KMS-11 (cell line): ENCODE measurements around the gene NELL1.
A peak's percentile ranks its signal among the peaks of the same experiment; 100 is the strongest.

ENCODE experiments used
- H2AFZ ChIP-seq: fragments of 200-600 bp; sonication (generic); 2 replicates; pipeline ENCODE4 v1.6.1; 2016; ENCODE audit warnings: antibody characterized with exemption, mixed run types, low read depth
- H3K27ac ChIP-seq: fragments of 200-600 bp; sonication (generic); 2 replicates; pipeline ENCODE4 v1.6.1; 2016; ENCODE audit warnings: mild to moderate bottlenecking, mixed run types
- H3K27me3 ChIP-seq: fragments of 200-600 bp; sonication (generic); 2 replicates; pipeline ENCODE4 v1.6.1; 2017; ENCODE audit warnings: mild to moderate bottlenecking, low read depth, mixed run types, moderate library complexity; ENCODE audit not compliant: insufficient read depth
- H3K36me3 ChIP-seq: fragments of 200-600 bp; sonication (generic); 2 replicates; pipeline ENCODE4 v1.6.1; 2017; ENCODE audit warnings: mild to moderate bottlenecking, mixed run types; ENCODE audit not compliant: insufficient read depth
- H3K4me1 ChIP-seq: fragments of 200-600 bp; sonication (generic); 2 replicates; pipeline ENCODE4 v1.6.1; 2016; ENCODE audit warnings: mild to moderate bottlenecking, low read depth, mixed run types; ENCODE audit not compliant: poor library complexity, severe bottlenecking
- H3K4me2 ChIP-seq: fragments of 200-600 bp; sonication (generic); 2 replicates; pipeline ENCODE4 v1.7.0; 2016; ENCODE audit warnings: mild to moderate bottlenecking, mixed run types
- H3K4me3 ChIP-seq: fragments of 200-600 bp; sonication (generic); IDR thresholded peaks from 2 replicates; pipeline ENCODE4 v1.6.1; 2017; ENCODE audit warnings: low read depth, low read length, mixed read lengths; ENCODE audit not compliant: insufficient read depth
- H3K79me2 ChIP-seq: fragments of 200-600 bp; sonication (generic); 2 replicates; pipeline ENCODE4 v1.6.1; 2016; ENCODE audit warnings: low read depth, mixed run types; ENCODE audit not compliant: insufficient read depth
- H3K9ac ChIP-seq: fragments of 200-600 bp; sonication (generic); 2 replicates; pipeline ENCODE4 v1.6.1; 2016; ENCODE audit warnings: mild to moderate bottlenecking, mixed run types
- H4K20me1 ChIP-seq: fragments of 200-600 bp; sonication (generic); 2 replicates; pipeline ENCODE4 v1.6.1; 2016; ENCODE audit warnings: mild to moderate bottlenecking, mixed run types; ENCODE audit not compliant: insufficient read depth
- TF ChIP-seq, protein P1 (sequence below): fragments of 200-600 bp; sonication (generic); conservative IDR thresholded peaks from 2 replicates; pipeline ENCODE4 v1.6.1; 2017; ENCODE audit warnings: low read depth, mild to moderate bottlenecking, antibody characterized with exemption, low read length, moderate library complexity, mixed read lengths

NELL1 gene

DNA sequence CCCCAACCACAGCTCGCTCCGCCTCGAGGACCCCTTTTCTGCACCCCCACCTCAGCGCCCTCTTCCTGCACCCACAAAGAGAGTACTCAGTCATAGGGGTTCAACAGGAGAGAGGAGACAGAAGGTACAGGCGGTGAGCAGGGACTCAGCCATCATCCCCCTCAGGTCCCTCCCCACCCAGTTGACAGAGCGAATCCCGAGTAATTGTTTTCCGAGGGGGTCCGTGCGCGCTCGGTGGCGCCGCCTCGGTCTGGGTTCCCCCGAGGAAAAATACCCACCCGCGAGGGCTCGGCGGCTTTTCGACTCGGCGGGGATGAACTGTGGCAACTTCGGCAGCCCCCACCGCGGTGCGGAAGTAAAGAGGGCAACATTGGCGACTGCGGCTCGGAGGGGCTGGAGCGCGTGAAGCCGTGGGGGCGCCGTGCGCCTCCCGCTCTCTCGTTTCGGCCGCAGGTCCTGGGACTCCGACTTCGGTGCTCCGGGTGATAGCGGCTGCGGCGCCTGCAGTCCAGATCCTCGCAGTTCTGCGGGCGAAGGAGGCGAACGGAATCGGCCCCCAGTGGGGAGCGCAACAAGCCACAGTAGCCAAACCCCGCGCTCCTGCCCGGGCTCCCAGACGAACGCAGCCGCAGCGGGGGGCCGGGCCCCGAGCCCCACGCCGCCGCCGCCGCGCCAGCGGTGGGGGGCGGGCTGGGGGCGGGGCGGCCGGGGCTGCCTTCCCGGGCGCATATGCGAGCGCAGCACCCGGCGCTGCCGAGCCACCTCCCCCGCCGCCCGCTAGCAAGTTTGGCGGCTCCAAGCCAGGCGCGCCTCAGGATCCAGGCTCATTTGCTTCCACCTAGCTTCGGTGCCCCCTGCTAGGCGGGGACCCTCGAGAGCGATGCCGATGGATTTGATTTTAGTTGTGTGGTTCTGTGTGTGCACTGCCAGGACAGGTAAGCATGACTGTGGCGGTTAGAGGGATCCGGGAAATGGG, at the start of gene NELL1:
Gene NELL1, plus strand, starts transcription at position 743 of the 976 bp plus-strand sequence.
- Histone ChIP-seq H3K27ac (no peak within 1 kb of the TSS), H3K79me2 (no peaks in the 10 kb centered on the region), H2AFZ (peak within 1 kb of the TSS; percentile 10; the same call in 1 of the 2 replicates), H3K4me3 (no peak within 1 kb of the TSS), H3K27me3 (no peaks in the 10 kb centered on the region), H4K20me1 (no peaks in the 10 kb centered on the region), H3K4me1 (no peaks in the 10 kb centered on the region), H3K9ac (no peak within 1 kb of the TSS), H3K4me2 (no peak within 1 kb of the TSS), H3K36me3 (no peaks in the 10 kb centered on the region)
- TF ChIP-seq, protein P1, sequence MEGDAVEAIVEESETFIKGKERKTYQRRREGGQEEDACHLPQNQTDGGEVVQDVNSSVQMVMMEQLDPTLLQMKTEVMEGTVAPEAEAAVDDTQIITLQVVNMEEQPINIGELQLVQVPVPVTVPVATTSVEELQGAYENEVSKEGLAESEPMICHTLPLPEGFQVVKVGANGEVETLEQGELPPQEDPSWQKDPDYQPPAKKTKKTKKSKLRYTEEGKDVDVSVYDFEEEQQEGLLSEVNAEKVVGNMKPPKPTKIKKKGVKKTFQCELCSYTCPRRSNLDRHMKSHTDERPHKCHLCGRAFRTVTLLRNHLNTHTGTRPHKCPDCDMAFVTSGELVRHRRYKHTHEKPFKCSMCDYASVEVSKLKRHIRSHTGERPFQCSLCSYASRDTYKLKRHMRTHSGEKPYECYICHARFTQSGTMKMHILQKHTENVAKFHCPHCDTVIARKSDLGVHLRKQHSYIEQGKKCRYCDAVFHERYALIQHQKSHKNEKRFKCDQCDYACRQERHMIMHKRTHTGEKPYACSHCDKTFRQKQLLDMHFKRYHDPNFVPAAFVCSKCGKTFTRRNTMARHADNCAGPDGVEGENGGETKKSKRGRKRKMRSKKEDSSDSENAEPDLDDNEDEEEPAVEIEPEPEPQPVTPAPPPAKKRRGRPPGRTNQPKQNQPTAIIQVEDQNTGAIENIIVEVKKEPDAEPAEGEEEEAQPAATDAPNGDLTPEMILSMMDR = no peak

DNA sequence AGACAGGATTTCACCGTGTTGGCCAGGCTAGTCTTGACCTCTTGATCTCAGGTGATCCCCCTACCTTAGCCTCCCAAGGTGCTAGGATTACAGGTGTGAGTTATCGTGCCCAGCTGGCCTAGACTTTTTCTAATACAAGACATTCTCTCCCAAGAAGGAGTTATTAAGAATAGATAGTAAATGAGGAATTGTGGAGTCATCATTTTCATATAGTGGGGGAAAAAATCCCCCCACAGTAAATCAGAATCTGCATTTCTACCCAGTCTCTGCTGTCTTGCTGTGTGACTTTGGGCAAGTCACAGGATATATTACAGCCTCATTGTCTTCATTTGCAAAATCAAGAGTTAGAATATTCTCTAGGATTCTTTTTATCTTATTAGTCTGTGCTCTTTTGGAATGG, 48.4 kb upstream of the NELL1 start:
- H3K4me2 ChIP-seq = no peak overlapping the region
- H3K27me3 ChIP-seq = no peaks in the 10 kb centered on the region

GRCh38 chr11:20621679-20622078, 47.7 kb upstream of the NELL1 start:
- Histone ChIP-seq H3K27ac (no peak overlapping the region), H3K9ac (no peak overlapping the region), H3K4me1 (peaks cover 14% of the 10 kb centered on the region), H4K20me1 (no peaks in the 10 kb centered on the region), H3K79me2 (no peaks in the 10 kb centered on the region), H2AFZ (no peak overlapping the region), H3K4me3 (no peak overlapping the region), H3K27me3 (no peaks in the 10 kb centered on the region), H3K36me3 (no peaks in the 10 kb centered on the region), H3K4me2 (no peak overlapping the region)
- TF ChIP-seq, protein P1 = no peak

More for the DNA sequence above, 48.4 kb upstream of the NELL1 start:
- Histone ChIP-seq H3K79me2 (no peaks in the 10 kb centered on the region), H2AFZ (no peak overlapping the region), H4K20me1 (no peaks in the 10 kb centered on the region), H3K4me1 (peaks cover 7% of the 10 kb centered on the region), H3K27ac (no peak overlapping the region), H3K4me3 (no peak overlapping the region), H3K9ac (no peak overlapping the region), H3K36me3 (no peaks in the 10 kb centered on the region)
- TF ChIP-seq, protein P1 = no peak

DNA sequence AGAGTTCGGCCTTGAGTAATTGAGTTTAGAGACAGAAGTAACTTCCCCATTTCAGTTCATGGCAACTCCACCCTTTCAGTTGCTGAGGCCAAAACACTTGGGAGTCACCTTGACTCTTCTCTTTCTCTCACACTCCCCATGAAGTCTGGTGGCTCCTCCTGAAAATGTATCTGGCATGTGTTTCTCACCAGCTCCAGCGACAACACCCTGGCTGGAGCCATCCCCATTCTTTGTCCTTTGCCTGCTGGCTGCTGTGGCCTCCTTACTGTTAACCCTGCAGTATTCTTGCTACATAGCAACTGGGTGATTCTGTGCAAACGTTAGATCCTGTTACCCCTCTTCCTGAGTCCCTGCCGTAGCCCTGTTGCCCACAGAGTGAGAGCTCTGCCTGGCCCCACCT, 46.1 kb upstream of the NELL1 start:
- H3K27ac ChIP-seq = no peak overlapping the region
- no peaks in the 10 kb centered on the region for H3K36me3 ChIP-seq
- no peak overlapping the region for H3K4me2 ChIP-seq
- H3K9ac ChIP-seq = no peak overlapping the region
- H3K79me2 ChIP-seq = no peaks in the 10 kb centered on the region
- H2AFZ ChIP-seq = no peak overlapping the region
- TF ChIP-seq, protein P1 = no peak
- no peaks in the 10 kb centered on the region for H3K27me3 ChIP-seq
- H4K20me1 ChIP-seq = no peaks in the 10 kb centered on the region
- peaks cover 28% of the 10 kb centered on the region for H3K4me1 ChIP-seq
- H3K4me3 ChIP-seq = no peak overlapping the region
